HEK293T (cell line): ENCODE measurements around the gene PTGER1.
A peak's percentile ranks its signal among the peaks of the same experiment; 100 is the strongest.

Source experiments
- BHLHE40 ChIP-seq: fragments of 450-650 bp; IDR thresholded peaks from 2 replicates; pipeline ENCODE4 v1.6.1; 2016; ENCODE audit warnings: mild to moderate bottlenecking, moderate library complexity, borderline replicate concordance
- CTBP1 ChIP-seq: fragments of 450-650 bp; IDR thresholded peaks from 2 replicates; pipeline ENCODE4 v1.6.1; 2016; ENCODE audit warnings: borderline replicate concordance
- FOXK2 ChIP-seq: fragments of 450-650 bp; IDR thresholded peaks from 2 replicates; pipeline ENCODE4 v1.6.1; 2016; ENCODE audit warnings: mild to moderate bottlenecking
- FOXM1 ChIP-seq: fragments of 450-650 bp; IDR thresholded peaks from 2 replicates; pipeline ENCODE4 v1.6.1; 2017; ENCODE audit warnings: mild to moderate bottlenecking, borderline replicate concordance
- HDGF ChIP-seq: fragments of 450-650 bp; IDR thresholded peaks from 2 replicates; pipeline ENCODE4 v1.6.1; 2017; ENCODE audit warnings: antibody characterized with exemption, borderline replicate concordance
- L3MBTL2 ChIP-seq: fragments of 450-650 bp; conservative IDR thresholded peaks from 2 replicates; pipeline ENCODE4 v1.6.1; 2016; ENCODE audit warnings: mild to moderate bottlenecking
- NFRKB ChIP-seq: fragments of 450-650 bp; IDR thresholded peaks from 2 replicates; pipeline ENCODE4 v1.6.1; 2016; ENCODE audit warnings: mild to moderate bottlenecking, moderate library complexity
- SP1 ChIP-seq: fragments of 450-650 bp; IDR thresholded peaks from 2 replicates; pipeline ENCODE4 v1.6.1; 2017
- SUZ12 ChIP-seq: fragments of 450-650 bp; IDR thresholded peaks from 2 replicates; pipeline ENCODE4 v1.6.1; 2016; ENCODE audit warnings: mild to moderate bottlenecking
- ZNF384 ChIP-seq: fragments of 450-650 bp; IDR thresholded peaks from 2 replicates; pipeline ENCODE4 v1.6.1; 2016
- TF ChIP-seq, protein P1 (sequence below): fragments of 450-650 bp; IDR thresholded peaks from 2 replicates; pipeline ENCODE4 v1.6.1; 2016

DNA sequence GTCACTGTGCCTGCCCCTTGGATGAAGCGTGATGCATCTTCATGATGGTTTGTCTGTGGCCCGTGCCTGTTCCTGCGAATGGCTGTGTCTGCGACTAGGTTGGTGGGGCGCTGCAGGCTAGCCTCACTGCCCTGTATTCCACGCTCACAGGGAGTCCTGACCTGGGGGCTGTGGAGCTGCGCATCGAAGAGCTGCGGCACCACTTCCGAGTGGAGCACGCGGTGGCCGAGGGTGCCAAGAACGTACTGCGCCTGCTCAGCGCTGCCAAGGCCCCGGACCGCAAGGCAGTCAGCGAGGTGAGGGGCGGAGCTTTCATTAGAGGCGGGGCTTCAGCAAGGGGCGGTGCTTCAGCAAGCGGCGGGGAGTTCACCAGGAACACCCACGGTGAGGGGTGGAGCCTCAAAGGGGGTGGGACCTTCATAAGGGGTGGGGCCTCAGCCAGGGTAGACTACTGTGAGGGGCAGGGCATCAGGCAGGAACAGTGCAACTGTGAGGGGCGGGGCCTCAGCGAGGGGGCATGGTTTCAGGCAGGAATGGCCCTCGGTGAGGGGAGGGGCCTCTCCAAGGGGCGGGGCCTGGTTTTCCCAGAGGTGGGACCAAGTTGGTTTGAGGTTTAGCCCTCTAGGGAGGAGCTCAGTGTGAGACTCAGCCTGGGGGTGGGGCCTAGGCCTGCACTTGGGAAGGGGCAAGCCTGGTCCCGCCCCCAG lies 24.8 kb downstream of the PTGER1 start:
- TF ChIP-seq BHLHE40 (no peak), FOXM1 (no peak), NFRKB (no peak), FOXK2 (no peak), ZNF384 (no peak), SP1 (no peak), CTBP1 (no peak), SUZ12 (no peak), HDGF (no peak), L3MBTL2 (peak; percentile 99)
- TF ChIP-seq, protein P1, sequence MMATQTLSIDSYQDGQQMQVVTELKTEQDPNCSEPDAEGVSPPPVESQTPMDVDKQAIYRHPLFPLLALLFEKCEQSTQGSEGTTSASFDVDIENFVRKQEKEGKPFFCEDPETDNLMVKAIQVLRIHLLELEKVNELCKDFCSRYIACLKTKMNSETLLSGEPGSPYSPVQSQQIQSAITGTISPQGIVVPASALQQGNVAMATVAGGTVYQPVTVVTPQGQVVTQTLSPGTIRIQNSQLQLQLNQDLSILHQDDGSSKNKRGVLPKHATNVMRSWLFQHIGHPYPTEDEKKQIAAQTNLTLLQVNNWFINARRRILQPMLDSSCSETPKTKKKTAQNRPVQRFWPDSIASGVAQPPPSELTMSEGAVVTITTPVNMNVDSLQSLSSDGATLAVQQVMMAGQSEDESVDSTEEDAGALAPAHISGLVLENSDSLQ: peak; percentile 53; the same call in 1 of the 2 replicates
